Suprapubic skin (tissue), 4 donors: Measurements from ENCODE around the gene TSPAN14. TPM values are rescaled to one million over a fixed set of nuclear protein-coding genes. Genes with fewer than 3 reads are reported as not detected.

Experiments used
- DNase-seq, 2 donors: peaks; one replicate each; pipeline ENCODE4 v3.0.0-alpha.2; 2019; ENCODE audit warnings: low spot score in 2 of 2
- H3K27ac ChIP-seq: fragments of 200-600 bp; sonication (generic); one replicate; pipeline ENCODE4 v1.5.1; 2019
- H3K27me3 ChIP-seq: fragments of 200-600 bp; sonication (generic); one replicate; pipeline ENCODE4 v1.5.1; 2019
- H3K36me3 ChIP-seq: fragments of 200-600 bp; sonication (generic); one replicate; pipeline ENCODE4 v1.5.1; 2019
- H3K4me1 ChIP-seq: fragments of 200-600 bp; sonication (generic); one replicate; pipeline ENCODE4 v1.5.1; 2019
- H3K4me3 ChIP-seq: fragments of 200-600 bp; sonication (generic); one replicate; pipeline ENCODE4 v1.5.1; 2019; ENCODE audit warnings: mild to moderate bottlenecking
- H3K9me3 ChIP-seq: fragments of 200-600 bp; sonication (generic); one replicate; pipeline ENCODE4 v1.5.1; 2019
- CTCF ChIP-seq, 2 donors: fragments of 200-600 bp in 1 of 2; fragments of 450-650 bp in 1 of 2; sonication (generic) in 1 of 2; IDR thresholded peaks; one replicate each; pipeline ENCODE4 v1.5.1; 2016 to 2019; ENCODE audit warnings: antibody characterized with exemption in 2 of 2, mild to moderate bottlenecking in 1 of 2, moderate library complexity in 1 of 2
- EP300 ChIP-seq: sonication (generic); formaldehyde crosslinking; IDR thresholded peaks from one replicate; pipeline ENCODE4 v1.6.1; 2017; ENCODE audit warnings: antibody characterized with exemption
- POLR2A ChIP-seq, 2 donors: fragments of 450-650 bp; IDR thresholded peaks; one replicate each; pipeline ENCODE4 v1.6.1; 2017; ENCODE audit warnings: antibody characterized with exemption in 2 of 2, mild to moderate bottlenecking in 2 of 2, moderate library complexity in 2 of 2
- POLR2AphosphoS5 ChIP-seq, 3 donors: sonication (generic); formaldehyde crosslinking; IDR thresholded peaks; one replicate each; pipeline ENCODE4 v1.6.1; 2017; ENCODE audit warnings: antibody characterized with exemption in 3 of 3
- WGBS: methylation state at CpG from one replicate; pipeline ENCODE4 v1.1.5; 2018; 5-methylcytosine and 5-hydroxymethylcytosine counted together
- total RNA-seq, 4 donors: library from RNA; depleted of rRNA; stranded (reverse); fragments of >200 nt; gene quantifications; one replicate each; pipeline ENCODE4 v1.1.0, GENCODE V29; 2016

Gene TSPAN14
- total RNA-seq, 4 donors from 2014 or later = 99.7 to 145 (median 122) TPM

GRCh38 chr10:80512031-80512526 lies 58.0 kb downstream of the TSPAN14 start:
- 75% methylated on average over 4 of the region's 10 CpGs for WGBS
- DNase-seq = no peak
- TF ChIP-seq CTCF (IDR thresholded peaks at IDR 0.05) (no peak), POLR2A (IDR thresholded peaks at IDR 0.05) (no peak), EP300 (no peak), POLR2AphosphoS5 (IDR thresholded peaks at IDR 0.05) (no peak)
- Histone ChIP-seq H3K27me3 (no peaks in the 10 kb centered on the region), H3K9me3 (no peaks in the 10 kb centered on the region), H3K27ac (no peak overlapping the region), H3K36me3 (peaks cover 100% of the 10 kb centered on the region), H3K4me1 (peaks cover 21% of the 10 kb centered on the region), H3K4me3 (no peak overlapping the region)

- H3K9me3 ChIP-seq = no peaks in the 10 kb centered on the region
- no peak overlapping the region for H3K27ac ChIP-seq
- no peak overlapping the region for H3K4me3 ChIP-seq
- no peak for TF ChIP-seq POLR2A (IDR thresholded peaks at IDR 0.05)
- no peak for TF ChIP-seq EP300
- no peak for TF ChIP-seq CTCF (IDR thresholded peaks at IDR 0.05)
- TF ChIP-seq POLR2AphosphoS5 (IDR thresholded peaks at IDR 0.05) = no peak
- 87% methylated on average over 6 of the region's 6 CpGs for WGBS
- DNase-seq = no peak
- H3K27me3 ChIP-seq = no peaks in the 10 kb centered on the region
- peaks cover 30% of the 10 kb centered on the region for H3K4me1 ChIP-seq
- H3K36me3 ChIP-seq = peaks cover 100% of the 10 kb centered on the region
Measured at GRCh38 chr10:80513106-80513505, 59.0 kb downstream of the TSPAN14 start.

DNA sequence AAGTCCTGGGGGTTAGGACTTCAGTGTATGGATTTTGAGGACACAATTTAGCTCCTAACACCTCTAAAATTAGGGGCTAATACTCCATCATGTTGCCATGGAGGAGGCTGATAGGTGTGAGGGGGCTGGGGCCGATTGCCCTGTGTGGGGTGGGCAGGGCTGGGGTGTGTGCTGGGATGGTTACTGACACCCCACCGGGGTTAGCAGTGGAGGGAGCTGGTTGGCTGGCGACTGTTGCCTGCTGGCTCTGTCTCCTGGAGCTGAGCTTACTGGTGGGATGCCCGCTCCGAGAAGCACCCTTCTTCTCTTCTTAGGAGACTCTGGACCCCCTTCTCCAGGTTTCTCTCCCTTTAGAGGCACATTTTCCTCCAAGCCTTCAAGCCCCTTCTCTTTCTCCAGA lies 61.4 kb downstream of the TSPAN14 start:
- WGBS = 94% methylated on average over 5 of the region's 5 CpGs
- no peak for TF ChIP-seq CTCF (IDR thresholded peaks at IDR 0.05)
- TF ChIP-seq POLR2AphosphoS5 (IDR thresholded peaks at IDR 0.05) = no peak
- no peak for TF ChIP-seq POLR2A (IDR thresholded peaks at IDR 0.05)
- no peak for TF ChIP-seq EP300
- Histone ChIP-seq H3K27ac (peak overlapping the region; percentile 24), H3K9me3 (no peaks in the 10 kb centered on the region), H3K4me3 (no peak overlapping the region), H3K4me1 (peaks cover 36% of the 10 kb centered on the region), H3K36me3 (peaks cover 99% of the 10 kb centered on the region), H3K27me3 (no peaks in the 10 kb centered on the region)
- DNase-seq = no peak

GRCh38 chr10:80515941-80516340 lies 61.8 kb downstream of the TSPAN14 start:
- no peak for TF ChIP-seq POLR2AphosphoS5 (IDR thresholded peaks at IDR 0.05)
- TF ChIP-seq EP300 = no peak
- TF ChIP-seq CTCF (IDR thresholded peaks at IDR 0.05) = no peak
- TF ChIP-seq POLR2A (IDR thresholded peaks at IDR 0.05) = no peak
- H3K27ac ChIP-seq = peak overlapping the region; percentile 24
- peaks cover 99% of the 10 kb centered on the region for H3K36me3 ChIP-seq
- peaks cover 34% of the 10 kb centered on the region for H3K4me1 ChIP-seq
- DNase-seq = no peak
- WGBS = 87% methylated on average over 11 of the region's 12 CpGs
- H3K27me3 ChIP-seq = no peaks in the 10 kb centered on the region
- H3K9me3 ChIP-seq = no peaks in the 10 kb centered on the region
- no peak overlapping the region for H3K4me3 ChIP-seq

DNA sequence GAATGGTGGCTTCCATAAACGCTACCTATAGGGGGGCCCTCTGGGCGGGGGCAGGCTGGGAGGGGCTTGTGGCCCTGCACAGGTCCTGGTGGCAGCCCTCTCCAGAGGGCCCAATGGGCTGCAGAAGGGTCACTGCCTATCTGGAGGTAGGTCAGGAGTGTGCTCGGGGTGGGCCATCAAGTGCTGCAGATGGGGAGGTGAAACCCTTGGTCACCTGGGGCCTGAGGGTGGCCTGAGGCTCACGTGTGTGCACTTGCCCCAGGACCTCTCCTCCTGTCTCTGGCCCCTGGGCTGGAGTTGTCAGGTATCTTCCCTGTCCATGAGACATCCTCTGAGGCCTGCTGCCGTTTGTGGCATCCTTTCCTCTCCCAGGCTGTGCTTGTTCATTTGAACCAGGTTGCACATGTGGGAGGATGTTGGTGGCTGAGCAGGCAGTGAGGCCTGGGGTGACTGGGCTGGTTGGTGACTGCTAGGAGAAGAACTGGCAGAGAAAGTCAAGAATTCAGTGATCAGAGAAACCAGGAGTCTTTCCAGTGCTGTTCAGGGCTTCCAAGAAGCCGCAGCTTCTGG lies 62.5 kb downstream of the TSPAN14 start:
- no peak overlapping the region for H3K4me3 ChIP-seq
- no peaks in the 10 kb centered on the region for H3K9me3 ChIP-seq
- peak overlapping the region; percentile 71 for H3K27ac ChIP-seq
- DNase-seq = no peak
- 67% methylated on average over 5 of the region's 6 CpGs for WGBS
- peaks cover 99% of the 10 kb centered on the region for H3K36me3 ChIP-seq
- TF ChIP-seq POLR2A (IDR thresholded peaks at IDR 0.05) (no peak), CTCF (IDR thresholded peaks at IDR 0.05) (no peak), EP300 (no peak), POLR2AphosphoS5 (IDR thresholded peaks at IDR 0.05) (no peak)
- peaks cover 34% of the 10 kb centered on the region for H3K4me1 ChIP-seq
- H3K27me3 ChIP-seq = no peaks in the 10 kb centered on the region
